SK-N-MC (cell line): ENCODE data around the gene RGL3.

ENCODE experiments used
- EZH2 ChIP-seq: fragments of 200-600 bp; sonication (generic); IDR thresholded peaks from one replicate; pipeline ENCODE4 v1.6.1; 2017; ENCODE audit warnings: antibody characterized with exemption
- POLR2AphosphoS5 ChIP-seq: IDR thresholded peaks from 2 replicates; pipeline ENCODE4 v1.6.1; 2012; ENCODE audit warnings: mild to moderate bottlenecking, low read depth, low read length, borderline replicate concordance

- TF ChIP-seq POLR2AphosphoS5 (no peak), EZH2 (no peak)
These were observed 63.1 kb downstream of the RGL3 start for GRCh38 chr19:11356074-11356397.
